GM19035 (cell line): ENCODE measurements around the gene CALU.

Experiments used
- ATAC-seq: cut with Tn5 transposase; IDR thresholded peaks from one replicate; pipeline ENCODE4 v1.9.1; 2021; ENCODE audit not compliant: unreplicated experiment

Gene CALU

DNA sequence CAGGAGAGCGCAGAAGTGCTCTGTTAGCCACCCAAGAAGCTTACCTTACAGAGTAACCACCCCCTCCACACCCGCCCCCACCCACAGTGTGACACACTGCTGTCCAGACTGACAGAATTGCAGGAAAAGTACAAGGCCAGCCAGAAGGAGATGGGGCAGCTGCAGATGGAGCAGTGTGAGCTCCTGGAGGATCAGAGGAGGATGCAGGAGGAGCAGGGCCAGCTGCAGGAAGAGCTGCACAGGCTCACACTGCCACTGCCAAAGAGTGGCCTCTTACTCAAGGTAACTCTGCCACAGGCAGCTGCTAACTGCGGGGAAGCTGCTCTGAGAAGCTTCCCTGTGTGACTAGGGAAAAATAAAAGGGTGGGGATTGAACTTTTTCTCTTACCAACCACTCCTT, 70.2 kb downstream of the CALU start:
- ATAC-seq = no peak

DNA sequence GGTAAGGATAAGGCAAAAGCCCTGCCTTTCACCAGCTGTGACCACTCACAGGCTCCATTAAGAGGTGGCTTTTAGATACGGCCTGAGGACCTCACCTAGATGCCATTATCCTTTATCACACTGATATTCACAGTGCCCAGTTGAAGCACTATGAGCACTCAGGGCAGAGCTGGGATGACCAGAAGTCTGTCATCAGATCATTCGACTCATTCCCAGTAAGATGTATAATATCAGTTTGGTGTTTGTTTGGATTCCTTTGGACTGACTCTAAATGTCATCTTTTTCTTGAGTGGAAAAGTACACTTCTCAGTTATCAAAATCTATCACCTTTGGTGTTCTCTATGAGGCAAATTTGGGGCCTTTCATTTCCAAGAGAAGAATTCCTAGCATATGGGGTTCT, 71.3 kb downstream of the CALU start:
- no peak for ATAC-seq

DNA sequence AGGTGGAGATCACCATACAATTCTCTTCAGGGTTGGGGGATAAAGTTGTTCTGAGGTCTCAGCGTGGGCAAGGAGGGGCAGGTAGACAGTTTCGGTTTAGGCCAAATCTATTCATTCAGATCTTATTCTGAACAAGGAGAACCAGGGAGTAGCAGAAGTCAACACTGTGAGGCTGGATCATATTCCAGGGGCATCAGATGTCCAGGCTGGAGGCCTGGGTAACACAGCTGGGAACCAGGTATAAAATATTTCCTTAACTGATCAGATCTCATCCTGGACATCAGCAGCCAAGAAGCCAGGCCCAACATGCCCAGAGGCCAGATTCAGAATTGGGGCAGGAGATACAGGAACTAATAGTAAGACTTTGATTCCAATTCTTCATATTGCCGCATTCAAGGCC, 71.8 kb downstream of the CALU start:
- no peak for ATAC-seq

DNA sequence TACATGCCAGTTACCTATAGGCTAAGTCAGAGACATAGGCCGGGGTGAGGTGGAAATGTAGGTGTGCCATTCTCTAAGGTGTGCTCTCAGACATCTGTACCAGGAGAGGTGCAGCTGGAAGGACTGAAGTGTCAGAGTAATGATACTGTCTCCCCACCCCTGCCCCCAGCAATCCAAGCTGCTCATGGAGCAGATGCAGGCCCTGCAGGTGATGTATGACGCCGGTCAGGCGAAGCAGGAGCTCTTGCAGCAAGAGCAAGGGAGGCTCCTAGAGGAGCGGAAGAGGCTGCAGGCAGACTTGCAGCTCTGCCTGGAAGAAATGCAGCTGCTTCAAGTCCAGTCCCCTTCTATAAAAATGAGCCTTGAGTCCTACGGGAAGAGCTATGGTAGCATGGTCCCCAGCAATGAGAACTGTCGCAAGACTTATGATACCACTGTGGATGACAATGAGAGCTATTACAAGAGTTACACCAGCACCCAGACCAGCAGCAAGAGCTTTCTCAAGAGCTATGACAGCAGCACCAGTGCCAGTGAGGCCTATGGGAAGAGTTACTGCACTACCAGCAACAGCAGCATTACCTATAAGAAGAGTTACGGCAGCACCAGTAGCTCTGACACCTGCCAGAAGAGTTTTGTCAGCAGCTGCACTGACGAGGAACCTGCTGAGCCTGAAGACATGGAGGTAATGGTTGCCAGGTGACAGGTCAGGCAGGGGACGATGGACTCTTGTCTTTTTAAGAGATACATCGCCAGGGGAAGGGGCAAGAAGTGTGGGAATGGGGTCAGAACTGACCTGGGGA, 72.7 kb downstream of the CALU start:
- ATAC-seq = no peak

DNA sequence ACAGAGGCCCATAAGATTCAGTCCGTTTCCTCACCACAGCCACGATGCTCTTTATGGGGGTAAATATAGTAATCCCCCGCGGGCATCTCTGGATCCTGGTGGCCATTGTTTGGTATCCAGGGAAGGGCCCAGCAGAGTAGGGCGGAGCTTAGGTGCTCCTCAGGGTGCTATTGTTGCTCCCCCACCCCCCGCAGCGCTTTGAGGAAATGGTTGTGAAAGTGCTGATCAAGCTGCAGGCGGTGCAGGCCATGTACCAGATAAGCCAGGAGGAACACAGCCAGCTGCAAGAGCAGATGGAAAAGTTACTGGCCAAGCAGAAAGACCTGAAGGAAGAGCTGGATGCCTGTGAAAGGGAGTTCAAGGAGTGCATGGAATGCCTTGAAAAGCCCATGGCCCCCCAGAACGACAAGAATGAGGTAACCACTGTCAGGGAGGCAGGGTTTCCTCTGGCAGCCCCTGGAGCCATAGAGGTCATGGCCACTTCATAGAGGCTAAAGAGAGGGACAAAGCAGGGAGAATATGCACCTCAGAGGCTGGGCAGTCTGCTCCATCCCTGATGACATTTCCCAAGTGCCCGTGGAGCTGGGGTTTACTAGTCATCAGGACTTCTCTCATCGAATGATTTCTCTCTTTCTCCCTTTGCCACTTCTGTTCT, 73.5 kb downstream of the CALU start:
- no peak for ATAC-seq

DNA sequence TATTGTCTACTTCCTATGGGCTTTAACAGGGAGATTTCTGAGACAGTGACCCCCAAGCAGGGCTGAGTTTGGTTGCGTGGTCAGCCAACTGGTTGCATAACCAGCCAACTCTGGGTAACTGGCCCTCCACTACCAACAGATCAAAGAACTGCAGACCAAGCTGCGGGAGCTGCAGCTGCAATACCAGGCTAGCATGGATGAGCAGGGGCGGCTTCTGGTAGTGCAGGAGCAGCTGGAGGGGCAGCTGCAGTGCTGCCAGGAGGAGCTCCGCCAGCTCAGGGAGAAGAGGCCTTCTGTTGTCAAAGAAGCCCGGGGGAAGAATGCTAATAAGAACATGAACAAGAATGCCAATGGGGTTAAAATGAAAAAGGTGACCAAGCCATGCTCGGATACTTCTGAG, 75.3 kb downstream of the CALU start:
- no peak for ATAC-seq

DNA sequence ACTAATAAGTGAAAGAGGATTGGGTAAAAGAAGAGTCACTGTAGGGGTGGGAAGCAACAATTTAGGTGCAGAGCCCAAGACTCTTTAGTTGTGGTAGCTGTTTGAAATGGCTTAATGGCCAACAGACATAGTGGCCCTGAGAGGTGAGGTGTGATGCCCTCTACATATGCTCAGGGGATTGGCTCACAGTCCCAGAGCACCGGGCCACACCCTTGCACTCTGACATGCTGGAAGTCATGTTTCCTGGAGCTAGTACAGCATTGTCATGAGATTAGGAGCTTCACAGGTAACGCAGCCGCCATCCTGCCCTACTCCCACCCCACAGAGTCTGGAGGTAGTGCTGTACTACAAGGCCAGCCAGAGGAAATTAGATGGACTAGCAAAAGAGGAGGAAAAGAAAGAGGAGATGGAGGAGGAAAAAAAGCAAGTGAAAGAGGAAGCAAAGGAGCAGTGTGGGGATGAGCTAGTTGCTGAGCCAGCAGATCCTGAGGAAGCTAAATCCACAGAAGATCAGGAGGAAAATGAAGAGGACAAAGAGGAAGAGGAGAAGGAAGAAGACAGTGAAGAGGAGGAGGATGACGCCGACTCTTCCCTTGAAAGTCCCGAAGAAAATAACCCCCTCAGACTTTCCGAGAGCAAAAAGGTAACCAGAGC, 76.3 kb downstream of the CALU start:
- ATAC-seq = no peak

DNA sequence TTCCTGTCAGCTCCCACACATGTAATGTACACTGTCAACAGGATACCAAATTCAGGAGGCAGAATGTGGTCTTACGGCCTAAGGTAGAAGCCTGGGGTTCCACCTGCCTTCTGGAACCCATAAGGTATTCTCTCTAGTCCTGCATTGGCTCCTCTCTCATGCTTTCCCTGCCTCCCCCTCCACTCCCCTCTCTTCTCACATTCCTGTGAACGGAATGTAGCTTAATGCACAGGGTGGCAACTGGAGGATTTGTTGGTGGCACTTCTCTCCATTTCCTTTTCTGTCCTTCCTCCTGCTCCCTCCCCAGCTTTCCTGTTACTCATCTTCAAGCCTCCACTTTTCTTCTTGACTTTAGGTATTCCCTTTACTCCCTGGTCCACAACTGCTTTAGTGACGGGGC, 79.5 kb downstream of the CALU start:
- ATAC-seq = no peak
